ENCODE measurements around the gene NXPH2. TPM values are rescaled to one million over a fixed set of nuclear protein-coding genes. Genes with fewer than 3 reads are reported as not detected.

The NXPH2 gene
- total and polyA plus RNA-seq, 9 of the 15 experiments (the other 6 are each of a cell fraction or from before 2014, with no cell fraction given): not detected

DNA sequence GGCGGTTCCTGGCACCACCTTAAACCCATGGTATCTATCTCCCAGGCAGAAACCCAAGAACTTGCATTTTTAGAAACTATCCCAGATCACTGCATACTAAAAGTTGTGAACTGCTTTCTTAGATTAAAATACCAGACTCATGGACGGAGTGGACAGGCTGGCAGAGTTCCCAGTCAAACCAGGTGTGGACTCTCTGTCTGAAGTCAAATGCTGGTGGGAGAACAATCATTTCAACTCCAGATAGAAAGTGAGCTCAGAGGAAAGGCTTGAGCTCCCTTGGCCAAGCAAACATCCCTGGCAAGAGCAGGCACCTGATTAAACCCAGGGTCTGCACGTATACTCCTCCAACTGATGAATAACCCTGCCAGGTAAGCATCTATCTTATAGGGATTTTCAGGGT is 19.5 kb downstream of the NXPH2 start:
- H3K36me3 ChIP-seq (ENCODE audit: control insufficient read depth, insufficient read depth, low read length): no peaks in the 10 kb centered on the region
- ChIA-PET CTCF (ENCODE audit: low intra/inter-chr PET ratio) (no interaction called here), POLR2A (no interaction called here)
- H4K20me1 ChIP-seq (replicated peaks; ENCODE audit: control insufficient read depth, insufficient read depth, low read length): no peaks in the 10 kb centered on the region
- no peak for DNase-seq (ENCODE audit: extremely low read depth in 1 of 4, low spot score in 3 of 4)
- H3K27ac ChIP-seq (ENCODE audit: extremely low read depth, low read depth, low read length): no peak overlapping the region
- in situ Hi-C loops (cut with MboI): no loop called here
- no peak for ATAC-seq
- no peaks in the 10 kb centered on the region for H3K27me3 ChIP-seq (ENCODE audit: control insufficient read depth in 2 of 2, insufficient read depth in 2 of 2, low read length in 2 of 2)
- H3K9me1 ChIP-seq (ENCODE audit: control insufficient read depth, insufficient read depth, low read length): no peaks in the 10 kb centered on the region
- no peak overlapping the region for H3K4me3 ChIP-seq
- no peaks in the 10 kb centered on the region for H3K79me2 ChIP-seq (ENCODE audit: control insufficient read depth, insufficient read depth, low read length)
- no peaks in the 10 kb centered on the region for H3K4me1 ChIP-seq (replicated peaks in 1 of 2; ENCODE audit: control insufficient read depth in 2 of 2, insufficient read depth in 2 of 2, low read length in 2 of 2)
- FAIRE-seq: no peak
- intact Hi-C loops (cut with micrococcal nuclease): no loop called here
- 2% methylated on average over 3 of the region's 3 CpGs for WGBS (ENCODE audit: insufficient coverage, low coverage, missing lambda C conversion rate)
- H3K9me3 ChIP-seq (replicated peaks; ENCODE audit: control insufficient read depth, insufficient read depth, low read depth, low read length): no peaks in the 10 kb centered on the region
- H2AFZ ChIP-seq (ENCODE audit: low read depth, low read length): no peak overlapping the region
- no peak overlapping the region for H3K9ac ChIP-seq (ENCODE audit: insufficient read depth in 1 of 2, low read depth in 2 of 2, low read length in 2 of 2)
- no peak overlapping the region for H3K4me2 ChIP-seq (ENCODE audit: insufficient read depth, low read length)
- no TSS peak for BruUV-seq (replicated peaks)
- no peak for TF ChIP-seq XRCC4 (IDR thresholded peaks at IDR 0.05; ENCODE audit: extremely low read depth, insufficient read depth, insufficient read length)
- TF ChIP-seq, protein P1, sequence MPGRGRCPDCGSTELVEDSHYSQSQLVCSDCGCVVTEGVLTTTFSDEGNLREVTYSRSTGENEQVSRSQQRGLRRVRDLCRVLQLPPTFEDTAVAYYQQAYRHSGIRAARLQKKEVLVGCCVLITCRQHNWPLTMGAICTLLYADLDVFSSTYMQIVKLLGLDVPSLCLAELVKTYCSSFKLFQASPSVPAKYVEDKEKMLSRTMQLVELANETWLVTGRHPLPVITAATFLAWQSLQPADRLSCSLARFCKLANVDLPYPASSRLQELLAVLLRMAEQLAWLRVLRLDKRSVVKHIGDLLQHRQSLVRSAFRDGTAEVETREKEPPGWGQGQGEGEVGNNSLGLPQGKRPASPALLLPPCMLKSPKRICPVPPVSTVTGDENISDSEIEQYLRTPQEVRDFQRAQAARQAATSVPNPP (IDR thresholded peaks at IDR 0.05; ENCODE audit: borderline replicate concordance, insufficient read depth, insufficient read length): no peak
- TF ChIP-seq HSF4 (CRISPR knock-in tag; IDR thresholded peaks at IDR 0.05; ENCODE audit: borderline replicate concordance): no peak
- TF ChIP-seq, protein P2, sequence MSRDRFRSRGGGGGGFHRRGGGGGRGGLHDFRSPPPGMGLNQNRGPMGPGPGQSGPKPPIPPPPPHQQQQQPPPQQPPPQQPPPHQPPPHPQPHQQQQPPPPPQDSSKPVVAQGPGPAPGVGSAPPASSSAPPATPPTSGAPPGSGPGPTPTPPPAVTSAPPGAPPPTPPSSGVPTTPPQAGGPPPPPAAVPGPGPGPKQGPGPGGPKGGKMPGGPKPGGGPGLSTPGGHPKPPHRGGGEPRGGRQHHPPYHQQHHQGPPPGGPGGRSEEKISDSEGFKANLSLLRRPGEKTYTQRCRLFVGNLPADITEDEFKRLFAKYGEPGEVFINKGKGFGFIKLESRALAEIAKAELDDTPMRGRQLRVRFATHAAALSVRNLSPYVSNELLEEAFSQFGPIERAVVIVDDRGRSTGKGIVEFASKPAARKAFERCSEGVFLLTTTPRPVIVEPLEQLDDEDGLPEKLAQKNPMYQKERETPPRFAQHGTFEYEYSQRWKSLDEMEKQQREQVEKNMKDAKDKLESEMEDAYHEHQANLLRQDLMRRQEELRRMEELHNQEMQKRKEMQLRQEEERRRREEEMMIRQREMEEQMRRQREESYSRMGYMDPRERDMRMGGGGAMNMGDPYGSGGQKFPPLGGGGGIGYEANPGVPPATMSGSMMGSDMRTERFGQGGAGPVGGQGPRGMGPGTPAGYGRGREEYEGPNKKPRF (IDR thresholded peaks at IDR 0.05; ENCODE audit: low read depth, low read length): no peak
- TF ChIP-seq MCM5 (IDR thresholded peaks at IDR 0.05; ENCODE audit: low read depth): no peak
- no peak for TF ChIP-seq HNRNPH1 (optimal IDR thresholded peaks at IDR 0.05; ENCODE audit: low read depth, low read length)
- TF ChIP-seq TOE1 (IDR thresholded peaks at IDR 0.05; ENCODE audit: borderline replicate concordance): no peak
- no peak for TF ChIP-seq TOE1 (CRISPR knock-in tag; IDR thresholded peaks at IDR 0.05; ENCODE audit: borderline replicate concordance, low read depth)
- no peak for TF ChIP-seq CREM (IDR thresholded peaks at IDR 0.05; ENCODE audit: low read depth)
- TF ChIP-seq, protein P3, sequence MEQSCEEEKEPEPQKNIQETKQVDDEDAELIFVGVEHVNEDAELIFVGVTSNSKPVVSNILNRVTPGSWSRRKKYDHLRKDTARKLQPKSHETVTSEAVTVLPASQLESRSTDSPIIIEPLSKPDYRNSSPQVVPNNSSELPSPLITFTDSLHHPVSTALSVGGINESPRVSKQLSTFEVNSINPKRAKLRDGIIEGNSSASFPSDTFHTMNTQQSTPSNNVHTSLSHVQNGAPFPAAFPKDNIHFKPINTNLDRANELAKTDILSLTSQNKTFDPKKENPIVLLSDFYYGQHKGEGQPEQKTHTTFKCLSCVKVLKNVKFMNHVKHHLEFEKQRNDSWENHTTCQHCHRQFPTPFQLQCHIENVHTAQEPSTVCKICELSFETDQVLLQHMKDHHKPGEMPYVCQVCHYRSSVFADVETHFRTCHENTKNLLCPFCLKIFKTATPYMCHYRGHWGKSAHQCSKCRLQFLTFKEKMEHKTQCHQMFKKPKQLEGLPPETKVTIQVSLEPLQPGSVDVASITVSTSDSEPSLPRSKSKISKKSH (CRISPR knock-in tag; IDR thresholded peaks at IDR 0.05): no peak
- TF ChIP-seq ZNF175 (CRISPR knock-in tag; IDR thresholded peaks at IDR 0.05; ENCODE audit: low read depth): no peak
- no peak for TF ChIP-seq ZNF121 (CRISPR knock-in tag; conservative IDR thresholded peaks at IDR 0.05)
- TF ChIP-seq, protein P4, sequence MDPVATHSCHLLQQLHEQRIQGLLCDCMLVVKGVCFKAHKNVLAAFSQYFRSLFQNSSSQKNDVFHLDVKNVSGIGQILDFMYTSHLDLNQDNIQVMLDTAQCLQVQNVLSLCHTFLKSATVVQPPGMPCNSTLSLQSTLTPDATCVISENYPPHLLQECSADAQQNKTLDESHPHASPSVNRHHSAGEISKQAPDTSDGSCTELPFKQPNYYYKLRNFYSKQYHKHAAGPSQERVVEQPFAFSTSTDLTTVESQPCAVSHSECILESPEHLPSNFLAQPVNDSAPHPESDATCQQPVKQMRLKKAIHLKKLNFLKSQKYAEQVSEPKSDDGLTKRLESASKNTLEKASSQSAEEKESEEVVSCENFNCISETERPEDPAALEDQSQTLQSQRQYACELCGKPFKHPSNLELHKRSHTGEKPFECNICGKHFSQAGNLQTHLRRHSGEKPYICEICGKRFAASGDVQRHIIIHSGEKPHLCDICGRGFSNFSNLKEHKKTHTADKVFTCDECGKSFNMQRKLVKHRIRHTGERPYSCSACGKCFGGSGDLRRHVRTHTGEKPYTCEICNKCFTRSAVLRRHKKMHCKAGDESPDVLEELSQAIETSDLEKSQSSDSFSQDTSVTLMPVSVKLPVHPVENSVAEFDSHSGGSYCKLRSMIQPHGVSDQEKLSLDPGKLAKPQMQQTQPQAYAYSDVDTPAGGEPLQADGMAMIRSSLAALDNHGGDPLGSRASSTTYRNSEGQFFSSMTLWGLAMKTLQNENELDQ (CRISPR knock-in tag; IDR thresholded peaks at IDR 0.05; ENCODE audit: borderline replicate concordance): no peak
- TF ChIP-seq, protein P5, sequence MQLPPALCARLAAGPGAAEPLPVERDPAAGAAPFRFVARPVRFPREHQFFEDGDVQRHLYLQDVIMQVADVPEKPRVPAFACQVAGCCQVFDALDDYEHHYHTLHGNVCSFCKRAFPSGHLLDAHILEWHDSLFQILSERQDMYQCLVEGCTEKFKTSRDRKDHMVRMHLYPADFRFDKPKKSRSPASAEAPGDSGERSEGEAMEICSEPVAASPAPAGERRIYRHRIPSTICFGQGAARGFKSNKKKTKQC (CRISPR knock-in tag; IDR thresholded peaks at IDR 0.05): no peak
- TF ChIP-seq ZNF717 (CRISPR knock-in tag; IDR thresholded peaks at IDR 0.05): no peak
- no peak for TF ChIP-seq BRF1 (IDR thresholded peaks at IDR 0.05; ENCODE audit: borderline replicate concordance, extremely low read depth, insufficient read length)
